Right ventricle myocardium inferior (tissue), 1 donor: Measurements from ENCODE around the gene GARIN5A. TPM values are rescaled to one million over a fixed set of nuclear protein-coding genes. Genes with fewer than 3 reads are reported as not detected.

Experiments
- ATAC-seq: fragments of 200-7000 bp; cut with Tn5 transposase; one replicate; pipeline ENCODE4 v1.9.1; 2020; ENCODE audit warnings: mild to moderate bottlenecking, moderate library complexity
- DNase-seq: peaks from one replicate; pipeline ENCODE4 v3.0.0; 2021; ENCODE audit errors: missing footprints
- intact Hi-C: fragments of 100-400 bp; cut with DNase I; formaldehyde crosslinking; loops from one replicate; pipeline ENCODE4 v1.11.0; 2022
- total RNA-seq: library from RNA; stranded (reverse); fragmentation: NEBNext Ultra II Directional; extraction: Animal tissue kit (Norgen Biotek cat#: 25700); gene quantifications from one replicate; pipeline ENCODE4 v1.2.1, GENCODE V29; 2021
- donor health status: DM: no; HTN: yes; CAD: no; lungs with severe emphysema.

The GARIN5A gene
- total RNA-seq, 1 donor from 2014 or later, result 2.2 TPM

DNA sequence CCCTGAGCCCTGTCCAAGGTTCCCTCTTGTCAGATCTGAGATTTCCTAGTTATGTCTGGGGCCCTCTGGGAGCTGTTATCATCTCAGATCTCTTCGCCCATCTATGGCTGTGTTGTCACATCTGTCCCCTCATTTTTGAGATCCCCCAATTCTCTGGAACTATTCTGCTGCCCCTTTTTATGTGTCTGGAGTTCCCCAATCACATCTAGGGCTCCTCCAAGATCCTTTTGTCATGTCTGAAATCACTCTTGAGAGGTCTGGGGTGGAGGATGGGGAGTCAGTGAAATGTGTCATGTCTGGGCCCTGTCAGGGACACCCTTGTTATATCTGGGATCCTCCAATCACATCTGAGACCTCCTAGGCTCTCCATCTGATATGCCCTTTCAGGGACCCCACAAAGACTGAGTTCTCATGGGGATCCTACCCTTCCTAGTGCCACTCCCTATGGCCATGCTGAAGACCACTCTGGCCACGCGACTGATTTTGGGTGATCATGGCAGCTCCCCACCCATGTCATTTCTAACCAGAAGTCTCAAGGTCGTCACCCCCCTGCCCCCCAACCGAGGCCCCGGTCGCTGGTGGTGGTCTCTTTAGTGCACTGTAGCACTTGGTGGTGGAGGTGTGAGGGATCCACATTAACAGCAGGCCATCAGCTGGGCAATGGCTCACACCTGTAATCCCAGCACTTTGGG is 47.7 kb downstream of the GARIN5A start:
- DNase-seq, result no peak
- ATAC-seq, result no peak
- intact Hi-C loops, result no loop called here

DNA sequence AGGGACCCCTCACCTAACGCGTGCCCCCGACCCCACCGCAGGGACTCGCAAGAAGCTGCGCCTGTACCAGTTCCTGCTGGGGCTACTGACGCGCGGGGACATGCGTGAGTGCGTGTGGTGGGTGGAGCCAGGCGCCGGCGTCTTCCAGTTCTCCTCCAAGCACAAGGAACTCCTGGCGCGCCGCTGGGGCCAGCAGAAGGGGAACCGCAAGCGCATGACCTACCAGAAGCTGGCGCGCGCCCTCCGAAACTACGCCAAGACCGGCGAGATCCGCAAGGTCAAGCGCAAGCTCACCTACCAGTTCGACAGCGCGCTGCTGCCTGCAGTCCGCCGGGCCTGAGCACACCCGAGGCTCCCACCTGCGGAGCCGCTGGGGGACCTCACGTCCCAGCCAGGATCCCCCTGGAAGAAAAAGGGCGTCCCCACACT is 48.6 kb downstream of the GARIN5A start:
- peak; percentile 62 for ATAC-seq
- intact Hi-C loops, result no loop called here
- peak; percentile 94 for DNase-seq

DNA sequence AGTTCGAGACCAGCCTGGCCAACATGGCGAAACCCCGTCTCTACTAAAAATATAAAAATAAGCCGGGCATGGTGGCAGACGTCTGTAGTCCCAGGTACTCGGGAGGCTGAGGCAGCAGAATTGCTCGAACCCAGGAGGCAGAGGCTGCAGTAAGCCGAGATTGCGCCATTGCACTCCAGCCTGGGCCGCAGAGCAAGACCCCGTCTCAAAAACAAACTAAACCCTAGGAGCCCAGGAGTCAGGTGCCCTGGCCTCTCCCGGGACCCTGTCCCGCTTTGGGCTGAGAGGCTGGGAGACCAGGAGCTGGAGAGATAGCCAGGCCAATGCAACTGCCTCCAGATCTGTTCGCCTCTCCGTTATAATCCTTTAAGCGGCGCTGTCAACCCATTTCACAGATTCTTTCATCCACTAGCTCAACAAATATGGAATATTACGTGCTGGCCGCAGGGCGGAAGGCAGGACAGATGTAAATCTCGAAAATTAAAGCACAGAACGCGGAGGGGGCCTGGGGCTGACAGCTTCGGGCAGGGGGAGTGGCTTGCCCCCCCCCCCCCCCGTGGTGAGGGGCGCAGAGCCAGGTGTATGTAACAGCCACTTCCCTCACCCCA is 49.2 kb downstream of the GARIN5A start:
- intact Hi-C loops, result no loop called here
- ATAC-seq, result no peak
- no peak for DNase-seq

DNA sequence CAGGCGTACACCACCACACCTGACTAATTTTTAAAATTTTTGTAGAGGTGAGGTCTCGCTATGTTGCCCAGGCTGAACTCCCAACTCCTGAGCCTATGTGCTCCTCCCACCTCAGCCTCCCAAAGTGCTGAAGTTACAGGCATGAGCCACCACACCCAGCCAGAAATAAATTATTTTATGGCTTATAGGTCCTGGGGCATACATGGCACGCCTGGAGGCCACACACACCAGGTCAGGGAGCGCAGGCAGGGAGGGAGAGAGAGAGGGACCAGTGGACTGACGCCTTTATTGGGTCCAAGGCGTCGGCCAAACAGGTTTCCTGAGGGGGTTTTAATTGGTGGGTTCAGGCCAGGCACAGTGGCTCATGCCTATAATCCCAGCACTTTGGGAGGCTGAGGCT is 51.1 kb downstream of the GARIN5A start:
- DNase-seq (no peak), ATAC-seq (no peak)
- intact Hi-C loops, result no loop called here

DNA sequence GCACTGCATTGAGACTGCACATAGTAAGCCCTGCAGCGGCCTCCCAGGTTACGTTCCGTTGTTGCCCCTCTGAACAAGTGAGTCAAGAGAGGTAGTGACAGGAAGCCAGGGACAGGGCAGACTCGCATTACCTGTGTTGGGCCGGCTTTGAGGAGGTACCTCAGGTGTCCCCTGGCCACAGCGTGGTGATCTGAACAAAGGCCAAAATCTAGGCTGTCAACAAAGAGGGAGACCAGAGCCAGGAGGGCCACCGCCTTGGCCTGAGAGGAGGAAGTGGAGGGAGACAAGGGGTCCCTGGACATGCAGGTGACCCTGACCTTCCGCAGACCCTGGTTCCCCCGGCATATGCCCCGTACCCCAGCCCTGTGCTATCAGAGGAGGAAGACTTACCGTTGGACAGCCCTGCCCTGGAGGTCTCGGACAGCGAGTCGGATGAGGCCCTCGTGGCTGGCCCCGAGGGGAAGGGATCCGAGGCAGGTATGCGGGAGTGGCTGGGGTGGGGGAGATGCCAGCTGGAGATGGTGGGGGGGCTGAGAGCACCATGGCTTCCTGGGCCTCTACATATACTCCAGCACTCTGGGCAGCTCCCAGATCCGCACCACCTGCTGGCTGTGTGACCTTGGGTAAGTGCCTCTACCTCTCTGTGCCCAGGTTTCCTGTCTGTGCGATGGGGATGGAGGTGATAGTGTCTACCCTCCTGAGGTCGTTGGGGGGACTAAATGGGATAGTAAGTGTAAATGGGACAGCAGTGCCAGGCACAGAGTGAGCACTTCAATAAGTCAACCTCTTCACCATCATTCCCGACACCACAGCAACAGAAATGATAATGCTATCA is 53.2 kb downstream of the GARIN5A start:
- intact Hi-C loops, result no loop called here
- ATAC-seq, result no peak
- no peak for DNase-seq

DNA sequence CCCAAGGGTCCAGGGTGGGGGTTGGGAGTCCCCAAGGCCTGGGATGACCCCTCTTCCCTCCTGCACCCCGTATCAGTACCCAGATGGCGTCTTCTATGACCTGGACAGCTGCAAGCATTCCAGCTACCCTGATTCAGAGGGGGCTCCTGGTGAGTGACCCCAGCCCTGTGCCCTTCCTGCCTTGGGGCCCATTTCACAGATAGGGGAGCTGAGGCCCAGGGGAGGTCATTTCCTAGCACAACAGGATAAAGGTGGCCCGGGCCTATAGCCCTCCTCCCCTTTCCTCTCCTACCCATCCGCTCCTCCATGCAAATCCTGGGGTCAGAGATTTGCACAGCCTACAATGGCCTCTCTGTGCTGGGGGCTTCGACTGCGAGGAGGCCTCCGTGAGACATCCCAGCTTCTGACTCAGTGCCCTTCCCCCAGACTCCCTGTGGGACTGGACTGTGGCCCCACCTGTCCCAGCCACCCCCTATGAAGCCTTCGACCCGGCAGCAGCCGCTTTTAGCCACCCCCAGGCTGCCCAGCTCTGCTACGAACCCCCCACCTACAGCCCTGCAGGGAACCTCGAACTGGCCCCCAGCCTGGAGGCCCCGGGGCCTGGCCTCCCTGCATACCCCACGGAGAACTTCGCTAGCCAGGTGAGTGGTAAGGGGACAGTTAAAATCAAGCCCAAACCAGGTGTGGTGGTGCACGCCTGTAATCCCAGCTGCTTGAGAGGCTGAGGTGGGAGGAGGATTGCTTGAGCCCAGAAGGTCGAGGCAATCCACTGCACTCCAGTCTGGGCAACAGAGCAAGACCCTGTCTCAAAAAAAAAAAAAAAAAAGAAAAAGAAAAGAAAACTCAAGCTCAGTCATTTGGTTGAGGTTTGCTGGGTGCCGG is 54.0 kb downstream of the GARIN5A start:
- intact Hi-C loops, result no loop called here
- DNase-seq (no peak), ATAC-seq (no peak)

DNA sequence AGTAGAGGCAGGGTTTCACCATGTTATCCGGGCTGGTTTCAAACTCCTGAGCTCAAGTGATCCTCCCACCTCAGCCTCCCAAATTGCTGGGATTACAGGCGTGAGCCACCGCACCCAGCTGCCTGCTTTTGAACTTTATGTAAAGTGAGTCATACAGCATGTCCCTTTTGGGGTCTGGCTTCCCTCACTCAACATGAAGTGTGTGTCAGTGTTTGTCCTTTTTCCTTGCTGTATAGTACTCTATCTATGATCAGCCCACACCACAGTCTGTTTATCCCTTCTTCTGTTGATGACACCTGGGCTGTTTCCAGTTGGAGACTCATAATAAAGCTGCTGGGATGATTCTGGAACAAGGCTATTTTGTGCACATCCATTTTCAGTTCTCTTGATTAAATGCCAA is 55.8 kb downstream of the GARIN5A start:
- intact Hi-C loops, result no loop called here
- DNase-seq (no peak), ATAC-seq (no peak)

DNA sequence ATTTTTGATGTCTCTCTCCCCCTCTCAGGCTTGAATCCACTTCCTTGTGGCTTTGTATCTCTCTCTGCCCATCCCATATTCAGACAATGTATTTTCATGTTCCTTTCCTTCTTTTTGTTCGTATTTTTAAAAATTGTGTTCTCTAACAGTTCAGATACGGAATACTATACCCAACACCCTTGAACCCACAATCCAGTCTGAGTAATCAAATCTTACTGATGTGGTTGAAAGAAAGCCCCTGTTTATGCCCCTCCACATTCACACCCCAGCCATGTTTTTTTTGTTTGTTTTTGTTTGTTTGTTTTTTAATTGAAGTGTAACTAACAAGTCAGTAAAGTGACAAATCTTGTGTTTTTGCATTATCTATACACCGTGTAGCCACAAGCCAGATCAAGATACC is 56.5 kb downstream of the GARIN5A start:
- ATAC-seq (no peak), DNase-seq (no peak)
- intact Hi-C loops, result no loop called here

DNA sequence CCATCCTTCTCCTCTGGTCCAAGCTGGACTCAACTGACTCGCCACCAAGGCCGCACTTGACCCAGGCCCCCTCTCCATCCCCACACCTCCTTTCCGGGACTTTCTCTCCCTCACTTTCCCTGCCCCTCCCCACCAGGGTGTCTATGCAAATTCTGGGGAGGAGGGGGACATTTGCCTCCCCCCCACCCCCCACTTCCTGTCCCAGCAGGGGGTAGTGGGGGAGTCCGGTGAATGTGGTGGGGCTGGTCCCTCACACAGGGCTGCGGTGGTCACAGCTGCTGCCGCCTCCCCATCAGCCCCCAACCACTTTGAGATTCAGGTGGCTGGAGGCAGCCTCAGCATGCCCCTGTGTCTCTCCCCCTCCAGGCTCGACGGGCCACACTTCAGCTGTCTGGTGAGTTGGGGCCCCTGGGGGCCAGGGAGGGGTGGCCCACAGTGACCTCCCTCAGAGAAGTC is 57.0 kb downstream of the GARIN5A start:
- DNase-seq, result no peak
- ATAC-seq, result no peak
- intact Hi-C loops, result no loop called here

DNA sequence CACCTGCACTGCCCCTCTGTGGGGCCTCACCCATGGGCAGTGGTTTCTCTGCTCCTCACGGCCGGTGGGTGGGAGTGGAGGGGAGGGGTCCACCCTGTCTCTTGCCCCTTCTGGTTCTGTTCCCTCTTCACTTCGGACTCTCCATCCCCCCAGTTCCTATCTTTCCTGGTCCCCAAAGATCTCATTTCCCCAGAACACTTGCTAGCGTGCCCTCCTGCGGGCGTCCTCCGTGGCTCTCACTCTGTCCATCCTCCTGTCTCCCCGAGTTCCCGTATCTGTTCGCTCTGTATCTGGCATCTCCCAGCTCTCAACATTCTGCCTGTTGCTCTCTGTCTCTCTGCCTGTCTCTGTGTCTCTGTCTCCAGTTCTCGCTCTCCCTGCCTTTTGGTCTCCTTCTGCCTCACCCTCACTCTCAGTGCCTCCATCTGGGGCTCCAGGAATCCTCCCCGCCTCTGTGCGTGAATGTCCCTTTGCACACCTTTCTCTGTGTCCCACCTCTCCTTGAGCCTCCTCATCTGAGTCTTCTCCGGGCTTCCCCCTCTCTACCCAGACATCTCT is 57.5 kb downstream of the GARIN5A start:
- intact Hi-C loops, result no loop called here
- no peak for ATAC-seq
- no peak for DNase-seq

DNA sequence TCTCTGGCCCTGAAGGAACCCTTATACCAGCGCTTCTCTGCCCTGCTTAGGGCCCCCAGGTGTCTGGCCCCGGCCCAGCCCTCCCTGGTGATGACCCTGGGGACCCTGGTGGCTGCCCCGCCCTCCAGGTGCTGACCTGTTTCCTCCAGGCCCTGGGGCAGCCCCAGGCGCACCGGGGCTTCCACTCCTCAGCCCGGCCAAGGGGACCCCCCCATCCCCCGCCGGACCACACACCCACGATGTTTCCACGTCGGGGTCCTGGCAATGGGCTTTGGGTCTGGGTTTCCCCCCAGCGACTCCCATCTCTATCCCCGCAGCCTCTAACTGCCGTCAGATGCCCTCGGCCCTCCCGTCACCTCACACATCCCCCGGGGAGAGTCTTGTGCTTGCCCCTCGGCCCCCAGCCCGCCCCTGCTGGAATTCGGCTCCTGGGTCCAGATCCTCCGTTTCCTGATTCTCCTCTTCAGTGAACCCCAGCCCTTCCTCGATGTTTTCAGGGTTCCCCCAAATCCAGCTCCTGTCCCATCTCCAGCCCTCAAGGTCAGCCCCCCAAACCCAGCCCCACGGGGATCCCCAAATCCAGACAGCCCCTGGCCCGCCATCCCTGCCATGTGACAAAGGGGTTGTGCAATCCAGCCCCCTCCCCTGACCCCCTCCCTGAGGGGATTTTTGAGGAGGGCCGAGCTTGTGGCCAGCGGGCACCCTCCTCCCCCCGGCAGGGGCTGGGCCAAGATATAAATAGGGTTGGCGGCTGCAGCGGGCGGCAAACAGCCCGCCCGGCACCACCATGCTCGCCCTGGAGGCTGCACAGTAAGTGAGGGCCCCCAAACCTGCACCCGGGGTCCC is 58.2 kb downstream of the GARIN5A start, which contains the start of gene SPIB:
Gene SPIB, plus strand, starts transcription at position 763 of the 846 bp plus-strand sequence. Its CDS starts 25 bp downstream, at position 788.
- ATAC-seq (no peak), DNase-seq (no peak)
- intact Hi-C loops, result no loop called here

DNA sequence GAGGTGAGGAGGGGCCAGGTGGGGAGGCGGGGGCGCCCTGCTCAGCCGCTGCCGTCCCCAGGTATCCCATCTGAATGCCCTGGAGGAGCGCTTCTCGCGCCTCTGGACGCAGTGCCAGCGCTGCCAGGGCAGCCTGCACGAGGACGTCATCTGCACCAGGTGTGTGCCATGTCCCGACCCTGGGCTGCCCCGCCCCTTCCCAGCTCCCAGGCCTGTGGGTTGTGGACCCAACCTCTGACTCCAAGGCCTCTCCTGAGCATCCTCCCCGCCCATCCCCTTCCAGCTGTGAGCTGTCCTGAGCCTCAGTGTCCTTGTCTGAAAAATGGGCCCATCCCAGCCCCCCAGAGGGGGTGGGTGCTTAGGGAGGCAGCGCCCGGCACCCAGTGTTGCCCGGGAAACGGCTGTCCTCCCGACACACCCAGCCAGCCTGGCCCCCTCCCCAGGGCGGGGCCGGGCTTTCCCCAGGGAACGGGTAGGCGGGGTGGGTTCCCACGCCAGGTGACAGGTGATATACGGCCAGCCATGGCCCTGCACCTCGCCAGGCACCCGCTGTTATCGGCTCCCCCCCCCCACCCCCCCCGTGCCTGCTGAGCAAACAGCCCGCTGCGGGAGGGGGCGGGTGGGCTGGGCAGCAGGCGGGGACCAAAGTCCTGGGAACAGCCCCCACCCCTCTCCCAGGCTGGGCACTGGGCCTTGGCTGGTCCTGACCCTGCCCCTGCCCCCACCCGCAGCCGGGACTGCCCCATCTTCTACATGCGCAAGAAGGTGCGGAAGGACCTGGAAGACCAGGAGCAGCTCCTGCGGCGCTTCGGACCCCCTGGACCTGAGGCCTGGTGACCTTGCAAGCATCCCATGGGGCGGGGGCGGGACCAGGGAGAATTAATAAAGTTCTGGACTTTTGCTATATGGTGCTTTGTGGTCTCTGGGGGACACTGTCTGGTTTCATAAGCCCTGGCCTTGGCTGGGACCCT is 59.3 kb downstream of the GARIN5A start:
- ATAC-seq, result no peak
- intact Hi-C loops, result no loop called here
- DNase-seq, result no peak

Other genes starting within 250 kb of the GARIN5A start
- 1.7 TPM for gene KCNC3, start 147.5 kb downstream of the GARIN5A start, total RNA-seq
- gene NAPSA, start 111.2 kb downstream of the GARIN5A start, total RNA-seq, result 0.27 TPM
- gene NR1H2, start 100.4 kb downstream of the GARIN5A start, total RNA-seq, result 69.5 TPM
- gene POLD1, start 92.5 kb downstream of the GARIN5A start, total RNA-seq, result 10.8 TPM
- gene SPIB, start 57.9 kb downstream of the GARIN5A start, total RNA-seq, result not detected
- gene MYBPC2, start 44.0 kb downstream of the GARIN5A start, total RNA-seq, result 0.08 TPM
- 78.0 TPM for gene EMC10, start 341 bp downstream of the GARIN5A start, total RNA-seq
- gene JOSD2, start 34.3 kb upstream of the GARIN5A start, total RNA-seq, result 43.7 TPM
- gene ASPDH, start 37.1 kb upstream of the GARIN5A start, total RNA-seq, result not detected
- gene LRRC4B, start 91.6 kb upstream of the GARIN5A start, total RNA-seq, result 0.92 TPM
- gene SYT3, start 163.0 kb upstream of the GARIN5A start, total RNA-seq, result 0.27 TPM
- gene C19orf81, start 172.6 kb upstream of the GARIN5A start, total RNA-seq, result 2.5 TPM
- gene SHANK1, start 243.0 kb upstream of the GARIN5A start, total RNA-seq, result 0.22 TPM
- 4.0 TPM for gene CLEC11A, start 246.5 kb upstream of the GARIN5A start, total RNA-seq